Measurements from ENCODE around the gene POLR2C.

The POLR2C gene

DNA sequence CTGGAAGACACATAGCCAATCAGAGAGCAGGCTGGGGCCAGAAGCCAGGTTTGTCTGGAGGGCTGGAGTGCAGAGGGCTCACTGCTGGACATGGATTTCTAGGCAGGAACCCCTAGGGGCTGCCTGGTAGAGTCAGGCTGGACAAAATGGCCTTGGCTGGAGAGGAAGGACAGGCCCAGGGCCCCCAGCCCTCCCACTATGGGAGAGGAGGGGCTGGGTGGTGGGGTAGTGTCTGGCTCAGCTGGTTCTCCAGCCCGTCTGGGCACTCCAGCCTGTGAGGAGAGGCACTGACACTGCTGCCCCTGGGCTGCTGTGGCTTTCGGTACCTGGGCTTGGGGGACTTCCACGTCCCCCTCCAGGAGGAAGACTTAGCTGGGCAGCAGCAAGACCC lies 45.6 kb downstream of the POLR2C start:
- Histone ChIP-seq H3K9me2 (replicated peaks; ENCODE audit: low read depth, low read length) (no peaks in the 10 kb centered on the region), H3K4me2 (ENCODE audit: low read depth, low read length, poor library complexity, severe bottlenecking) (no peak overlapping the region), H3K79me2 (ENCODE audit: insufficient read depth, low read length) (no peaks in the 10 kb centered on the region), H2AFZ (ENCODE audit: low read length) (no peak overlapping the region), H3K4me1 (ENCODE audit: insufficient read depth, low read length, poor library complexity, severe bottlenecking) (peaks cover 12% of the 10 kb centered on the region), H3K9me3 (ENCODE audit: insufficient read depth, low read depth, low read length) (no peaks in the 10 kb centered on the region), H3K36me3 (ENCODE audit: insufficient read depth, low read length) (peaks cover 7% of the 10 kb centered on the region; the same call in 1 of the 2 replicates), H4K20me1 (ENCODE audit: insufficient read depth, low read length, poor library complexity, severe bottlenecking) (no peaks in the 10 kb centered on the region), H3K9ac (ENCODE audit: low read depth, low read length, poor library complexity, severe bottlenecking) (no peak overlapping the region), H3F3A (ENCODE audit: low read depth) (no peaks in the 10 kb centered on the region), H3K4me3 (ENCODE audit: low read length, poor library complexity, severe bottlenecking) (no peak overlapping the region), H3K27me3 (ENCODE audit: insufficient read depth, low read length, poor library complexity, severe bottlenecking) (no peaks in the 10 kb centered on the region)
- TF ChIP-seq, protein P1, sequence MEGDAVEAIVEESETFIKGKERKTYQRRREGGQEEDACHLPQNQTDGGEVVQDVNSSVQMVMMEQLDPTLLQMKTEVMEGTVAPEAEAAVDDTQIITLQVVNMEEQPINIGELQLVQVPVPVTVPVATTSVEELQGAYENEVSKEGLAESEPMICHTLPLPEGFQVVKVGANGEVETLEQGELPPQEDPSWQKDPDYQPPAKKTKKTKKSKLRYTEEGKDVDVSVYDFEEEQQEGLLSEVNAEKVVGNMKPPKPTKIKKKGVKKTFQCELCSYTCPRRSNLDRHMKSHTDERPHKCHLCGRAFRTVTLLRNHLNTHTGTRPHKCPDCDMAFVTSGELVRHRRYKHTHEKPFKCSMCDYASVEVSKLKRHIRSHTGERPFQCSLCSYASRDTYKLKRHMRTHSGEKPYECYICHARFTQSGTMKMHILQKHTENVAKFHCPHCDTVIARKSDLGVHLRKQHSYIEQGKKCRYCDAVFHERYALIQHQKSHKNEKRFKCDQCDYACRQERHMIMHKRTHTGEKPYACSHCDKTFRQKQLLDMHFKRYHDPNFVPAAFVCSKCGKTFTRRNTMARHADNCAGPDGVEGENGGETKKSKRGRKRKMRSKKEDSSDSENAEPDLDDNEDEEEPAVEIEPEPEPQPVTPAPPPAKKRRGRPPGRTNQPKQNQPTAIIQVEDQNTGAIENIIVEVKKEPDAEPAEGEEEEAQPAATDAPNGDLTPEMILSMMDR (conservative IDR thresholded peaks at IDR 0.05; ENCODE audit: low read length): no peak
- no peak for TF ChIP-seq EZH2phosphoT487 (IDR thresholded peaks at IDR 0.05; ENCODE audit: borderline replicate concordance)

DNA sequence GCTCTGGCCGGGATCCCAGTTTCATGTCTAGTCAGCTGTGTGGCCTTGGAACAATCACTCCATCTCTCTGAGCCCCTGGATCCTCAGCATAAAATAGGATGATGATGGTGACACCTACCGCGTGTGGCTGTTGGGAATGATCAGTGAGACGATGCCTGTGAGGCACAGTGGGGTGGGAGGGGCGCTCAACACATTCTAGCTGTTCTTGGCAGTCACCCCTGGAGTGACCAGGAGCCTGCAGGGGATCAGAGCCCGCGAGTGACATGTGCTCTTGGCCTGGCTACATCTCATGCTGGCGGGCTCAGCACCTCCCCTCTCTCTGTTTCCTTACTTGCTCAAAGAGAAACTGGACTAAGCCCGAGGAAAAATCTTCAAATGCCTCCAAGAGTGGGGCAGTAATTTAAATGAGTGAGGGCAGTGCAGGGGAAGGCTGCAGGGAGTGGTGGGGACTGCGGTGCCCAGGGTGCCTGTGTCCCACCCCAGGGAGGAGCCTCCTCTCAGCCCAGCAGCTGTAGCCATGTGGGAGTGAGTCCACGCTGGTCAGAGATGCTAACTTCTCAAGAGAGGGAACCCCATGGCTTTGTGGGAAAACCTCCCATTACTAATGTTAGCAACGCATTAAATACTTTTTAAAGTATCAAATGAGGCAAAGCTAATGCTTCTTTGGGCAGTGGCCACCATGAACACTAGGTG lies 46.9 kb downstream of the POLR2C start:
- Histone ChIP-seq H2AFZ (ENCODE audit: low read length) (no peak overlapping the region), H3K9me3 (ENCODE audit: insufficient read depth, low read depth, low read length) (no peaks in the 10 kb centered on the region), H3K27me3 (ENCODE audit: insufficient read depth, low read length, poor library complexity, severe bottlenecking) (no peaks in the 10 kb centered on the region), H3K4me1 (ENCODE audit: insufficient read depth, low read length, poor library complexity, severe bottlenecking) (peaks cover 8% of the 10 kb centered on the region), H3K4me3 (ENCODE audit: low read length, poor library complexity, severe bottlenecking) (no peak overlapping the region), H3K9ac (ENCODE audit: low read depth, low read length, poor library complexity, severe bottlenecking) (no peak overlapping the region), H3K36me3 (ENCODE audit: insufficient read depth, low read length) (peaks cover 8% of the 10 kb centered on the region; the same call in 1 of the 2 replicates), H3F3A (ENCODE audit: low read depth) (no peaks in the 10 kb centered on the region), H3K79me2 (ENCODE audit: insufficient read depth, low read length) (no peaks in the 10 kb centered on the region), H3K4me2 (ENCODE audit: low read depth, low read length, poor library complexity, severe bottlenecking) (no peak overlapping the region), H3K9me2 (replicated peaks; ENCODE audit: low read depth, low read length) (no peaks in the 10 kb centered on the region), H4K20me1 (ENCODE audit: insufficient read depth, low read length, poor library complexity, severe bottlenecking) (no peaks in the 10 kb centered on the region)
- TF ChIP-seq, protein P1 (conservative IDR thresholded peaks at IDR 0.05; ENCODE audit: low read length): no peak
- no peak for TF ChIP-seq EZH2phosphoT487 (IDR thresholded peaks at IDR 0.05; ENCODE audit: borderline replicate concordance)

DNA sequence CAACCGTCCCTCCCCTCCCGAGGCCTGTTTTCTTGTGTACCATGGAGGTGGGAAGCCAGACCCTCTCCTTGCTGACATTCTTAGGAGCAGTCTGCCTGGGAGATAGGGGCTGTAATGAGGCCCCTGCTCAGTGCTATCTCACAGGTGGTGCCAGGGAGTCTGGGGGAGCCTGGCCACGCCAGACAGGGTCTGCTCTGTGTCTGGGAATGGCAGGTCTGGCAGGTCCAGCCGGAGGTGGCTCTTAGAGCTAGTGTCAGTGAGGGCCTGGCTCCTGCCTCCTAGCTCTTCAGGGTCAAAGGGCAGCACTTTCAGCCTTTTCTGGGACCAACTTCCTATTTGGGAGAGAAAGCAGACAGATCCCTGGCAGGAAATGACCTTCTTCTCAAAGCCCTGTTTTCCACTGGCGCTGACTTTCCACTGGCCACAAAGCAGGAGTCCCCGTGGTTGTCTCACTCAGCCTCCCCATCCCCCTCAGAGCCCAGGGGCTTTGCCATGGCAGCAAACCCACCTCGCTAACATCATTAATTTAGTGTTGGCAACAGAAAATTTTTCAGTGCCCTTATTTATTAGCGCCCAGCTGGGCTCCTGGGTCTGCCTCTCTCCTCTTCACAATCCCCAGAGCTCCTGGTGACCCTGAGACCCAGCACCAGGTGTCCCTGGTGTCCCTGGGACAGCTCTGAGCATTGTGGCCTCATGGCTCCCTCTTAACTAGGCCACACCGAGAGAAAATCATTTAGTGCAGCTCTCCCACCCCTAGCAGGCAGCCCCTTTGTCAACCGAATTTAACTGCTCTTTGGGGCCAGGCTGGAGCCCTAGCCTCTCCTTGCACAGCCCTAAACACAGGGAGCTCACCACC lies 47.8 kb downstream of the POLR2C start:
- TF ChIP-seq, protein P1 (conservative IDR thresholded peaks at IDR 0.05; ENCODE audit: low read length): no peak
- no peak for TF ChIP-seq EZH2phosphoT487 (IDR thresholded peaks at IDR 0.05; ENCODE audit: borderline replicate concordance)
- Histone ChIP-seq H2AFZ (ENCODE audit: low read length) (no peak overlapping the region), H3K27me3 (ENCODE audit: insufficient read depth, low read length, poor library complexity, severe bottlenecking) (no peaks in the 10 kb centered on the region), H3K9me3 (ENCODE audit: insufficient read depth, low read depth, low read length) (no peaks in the 10 kb centered on the region), H3K36me3 (ENCODE audit: insufficient read depth, low read length) (peaks cover 15% of the 10 kb centered on the region; the same call in 1 of the 2 replicates), H3K79me2 (ENCODE audit: insufficient read depth, low read length) (no peaks in the 10 kb centered on the region), H3K4me1 (ENCODE audit: insufficient read depth, low read length, poor library complexity, severe bottlenecking) (peaks cover 5% of the 10 kb centered on the region), H4K20me1 (ENCODE audit: insufficient read depth, low read length, poor library complexity, severe bottlenecking) (no peaks in the 10 kb centered on the region), H3K9ac (ENCODE audit: low read depth, low read length, poor library complexity, severe bottlenecking) (no peak overlapping the region), H3K9me2 (replicated peaks; ENCODE audit: low read depth, low read length) (no peaks in the 10 kb centered on the region), H3K4me2 (ENCODE audit: low read depth, low read length, poor library complexity, severe bottlenecking) (no peak overlapping the region), H3F3A (ENCODE audit: low read depth) (no peaks in the 10 kb centered on the region), H3K4me3 (ENCODE audit: low read length, poor library complexity, severe bottlenecking) (no peak overlapping the region)

Measured in Loucy (cell line).